BJ (cell line): ENCODE data around the gene GON7. TPM values are rescaled to one million over a fixed set of nuclear protein-coding genes. Genes with fewer than 3 reads are reported as not detected.

Source experiments
- CTCF ChIA-PET: fragments of 350-600 bp; formaldehyde crosslinking; extraction: SDS; loops from one replicate; lab custom pipeline; 2021; ENCODE audit warnings: antibody characterized with exemption, inconsistent platforms; lab: Yijun Ruan, JAX
- POLR2A ChIA-PET: fragments of 300-600 bp; sonication (Branson Sonifier 250); formaldehyde crosslinking; extraction: SDS; loops from one replicate; lab custom pipeline; 2021; ENCODE audit warnings: antibody characterized with exemption; lab: Charles Lee
- DNase-seq: peaks from one replicate; pipeline ENCODE4 v3.0.0-alpha.2; 2011; ENCODE audit warnings: low read depth
- H3K27me3 ChIP-seq: 2 replicates; pipeline ENCODE4 v1.6.0; 2011; ENCODE audit warnings: low read length; ENCODE audit not compliant: control insufficient read depth, insufficient read depth
- H3K36me3 ChIP-seq: 2 replicates; pipeline ENCODE4 v1.5.1; 2011; ENCODE audit warnings: low read length; ENCODE audit not compliant: control insufficient read depth, insufficient read depth
- H3K4me3 ChIP-seq: 2 replicates; pipeline ENCODE4 v1.5.1; 2011; ENCODE audit warnings: low read depth, mild to moderate bottlenecking, control low read depth, low read length
- CTCF ChIP-seq: IDR thresholded peaks from 2 replicates; pipeline ENCODE4 v1.5.1; 2011; ENCODE audit warnings: low read depth, mild to moderate bottlenecking, control low read depth, inconsistent platforms, low read length, moderate library complexity; ENCODE audit not compliant: insufficient read depth
- polyA plus RNA-seq: library from polyadenylated mRNA; depleted of rRNA; stranded (reverse); fragments of >200 nt; gene quantifications from 2 replicates; pipeline ENCODE4 v1.2.3, GENCODE V29; 2011

Gene GON7
- polyA plus RNA-seq, 1 experiment = 4.5 TPM

- no peak for TF ChIP-seq CTCF
- H3K27me3 ChIP-seq = no peaks in the 10 kb centered on the region
- CTCF ChIA-PET = interaction anchor here (1.0 kb wide), 1 partner anchor 9 kb away, joined by 3 read pairs; no protein-coding TSS in a partner anchor
- POLR2A ChIA-PET = interaction anchor here (0.5 kb wide), 1 partner anchor 26 kb away, joined by 8 read pairs; no protein-coding TSS in a partner anchor
- DNase-seq = no peak
- H3K4me3 ChIP-seq = no peak overlapping the region
- no peaks in the 10 kb centered on the region for H3K36me3 ChIP-seq
Measured at GRCh38 chr14:93199031-93199430, 7.8 kb downstream of the GON7 start.

GRCh38 chr14:93195316-93195999 is 11.4 kb downstream of the GON7 start:
- DNase-seq = no peak
- TF ChIP-seq CTCF = no peak
- POLR2A ChIA-PET = no interaction called here
- Histone ChIP-seq H3K4me3 (no peak overlapping the region), H3K27me3 (no peaks in the 10 kb centered on the region), H3K36me3 (no peaks in the 10 kb centered on the region)
- CTCF ChIA-PET = interaction anchor here (0.6 to 1.6 kb wide), 3 partner anchors 11 to 143 kb away, joined by 4 to 5 read pairs (median 4); partner anchors contain the start of genes LYSET and MOAP1

GRCh38 chr14:93186956-93187355 is 19.9 kb downstream of the GON7 start:
- DNase-seq = no peak
- Histone ChIP-seq H3K27me3 (no peaks in the 10 kb centered on the region), H3K36me3 (no peaks in the 10 kb centered on the region; the same call in none of the 2 replicates), H3K4me3 (no peak overlapping the region)
- ChIA-PET CTCF (interaction anchor here (0.7 to 1.6 kb wide), 3 partner anchors 9 to 74 kb away, joined by 3 to 7 read pairs (median 5); no protein-coding TSS in a partner anchor), POLR2A (no interaction called here)
- TF ChIP-seq CTCF = no peak

- POLR2A ChIA-PET = no interaction called here
- H3K36me3 ChIP-seq = no peaks in the 10 kb centered on the region; the same call in none of the 2 replicates
- CTCF ChIA-PET = interaction anchor here (0.7 to 1.6 kb wide), 3 partner anchors 8 to 73 kb away, joined by 3 to 7 read pairs (median 5); no protein-coding TSS in a partner anchor
- TF ChIP-seq CTCF = no peak
- no peaks in the 10 kb centered on the region for H3K27me3 ChIP-seq
- no peak for DNase-seq
- H3K4me3 ChIP-seq = no peak overlapping the region
Measured at GRCh38 chr14:93186466-93186865, 20.4 kb downstream of the GON7 start.

- H3K4me3 ChIP-seq = peak overlapping the region; percentile 99
- DNase-seq = no peak
- ChIA-PET POLR2A (no interaction called here), CTCF (interaction anchor here (0.5 to 1.3 kb wide), 7 partner anchors 10 to 304 kb away, joined by 3 to 5 read pairs (median 4); partner anchors contain the start of genes GON7 and UBR7)
- H3K36me3 ChIP-seq = no peaks in the 10 kb centered on the region; the same call in none of the 2 replicates
- H3K27me3 ChIP-seq = no peaks in the 10 kb centered on the region
- TF ChIP-seq CTCF = no peak
Measured at GRCh38 chr14:93185349-93185720, 21.5 kb downstream of the GON7 start.
